Right atrium auricular region (tissue), 2 donors: ENCODE measurements around the gene ZNF879. TPM values are rescaled to one million over a fixed set of nuclear protein-coding genes. Genes with fewer than 3 reads are reported as not detected.
A peak's percentile ranks its signal among the peaks of the same experiment; 100 is the strongest.

Experiments used
- DNase-seq: peaks from one replicate; pipeline ENCODE4 v3.0.0-alpha.2; 2019; ENCODE audit warnings: low spot score
- H3K27ac ChIP-seq, 2 donors: fragments of 200-600 bp; sonication (generic); 1 replicate in 1 of 2; 2 replicates in 1 of 2; pipeline ENCODE4 v1.5.1; 2016 to 2019
- H3K27me3 ChIP-seq, 2 donors: fragments of 200-600 bp; sonication (generic); one replicate each; pipeline versions ENCODE4 v1.5.1 to v1.6.0; 2017 to 2019
- H3K36me3 ChIP-seq: fragments of 200-600 bp; sonication (generic); one replicate; pipeline ENCODE4 v1.5.1; 2016
- H3K4me1 ChIP-seq, 2 donors: fragments of 200-600 bp; sonication (generic); one replicate each; pipeline versions ENCODE4 v1.5.1 to v1.6.0; 2017 to 2019
- H3K4me3 ChIP-seq, 2 donors: fragments of 200-600 bp; sonication (generic); 1 replicate in 1 of 2; 2 replicates in 1 of 2; pipeline ENCODE4 v1.5.1; 2017 to 2019; ENCODE audit warnings: mild to moderate bottlenecking in 1 of 2, moderate library complexity in 1 of 2
- H3K9me3 ChIP-seq, 2 donors: fragments of 200-600 bp; sonication (generic); one replicate each; pipeline ENCODE4 v1.5.1; 2019
- total RNA-seq, 2 donors: library from RNA; depleted of rRNA; stranded (reverse); fragments of >200 nt; gene quantifications; one replicate each; pipeline ENCODE4 v1.1.0, GENCODE V29; 2016
- TF ChIP-seq, protein P1 (sequence below), 2 donors: fragments of 200-600 bp; sonication (generic); IDR thresholded peaks; one replicate each; pipeline ENCODE4 v1.5.1; 2019; ENCODE audit warnings: antibody characterized with exemption in 2 of 2

ZNF879 gene
- total RNA-seq = 1 to 10 TPM; 2.6 to 6.9 TPM

DNA sequence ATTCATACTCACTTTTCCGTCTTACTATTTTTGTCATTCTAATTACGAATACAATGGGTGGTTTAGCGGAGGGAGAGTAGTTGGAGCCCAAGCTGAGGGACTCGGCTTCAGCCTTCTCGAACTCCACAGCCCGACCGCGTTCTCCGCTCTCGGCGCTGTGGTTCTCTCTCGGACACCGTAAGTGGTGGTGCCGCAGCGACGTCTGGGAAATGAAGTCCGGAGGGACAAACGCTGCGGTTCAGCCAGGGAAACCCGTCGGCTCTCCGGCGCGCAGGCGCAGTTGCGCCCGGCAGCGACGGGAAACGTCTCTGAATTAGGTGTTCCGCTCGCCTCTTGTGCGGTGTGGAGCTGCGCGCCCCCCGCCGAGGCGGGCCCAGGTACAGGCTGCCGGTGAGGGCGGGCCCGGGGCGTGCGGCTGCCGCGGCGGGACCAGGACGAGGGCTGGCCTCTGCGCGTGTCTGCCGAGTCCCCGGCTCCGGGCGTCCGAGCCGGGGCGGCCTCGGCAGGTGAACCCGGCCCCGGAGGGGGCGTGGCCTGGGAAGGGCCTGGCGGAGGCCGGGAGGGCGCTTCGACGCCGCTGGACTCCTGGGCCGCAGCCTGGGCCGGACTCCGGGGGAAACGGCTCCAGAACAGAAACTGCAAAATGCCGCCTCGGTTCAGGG lies at the start of gene ZNF879:
Gene ZNF879 (plus strand): TSS at position 277 of the 662 bp plus-strand sequence. CDS start 1,201 bp downstream, outside the sequence.
- Histone ChIP-seq H3K36me3 (peaks cover 28% of the 10 kb centered on the region), H3K27me3 (no peaks in the 10 kb centered on the region), H3K27ac (peak within 1 kb of the TSS; percentile 88 to 93), H3K9me3 (peaks cover 0 to 26% of the 10 kb centered on the region in 2 donors), H3K4me1 (peaks cover 0 to 9% of the 10 kb centered on the region in 2 donors), H3K4me3 (peak within 1 kb of the TSS; percentile 80 to 84)
- peak; percentile 93 for DNase-seq
- TF ChIP-seq, protein P1, sequence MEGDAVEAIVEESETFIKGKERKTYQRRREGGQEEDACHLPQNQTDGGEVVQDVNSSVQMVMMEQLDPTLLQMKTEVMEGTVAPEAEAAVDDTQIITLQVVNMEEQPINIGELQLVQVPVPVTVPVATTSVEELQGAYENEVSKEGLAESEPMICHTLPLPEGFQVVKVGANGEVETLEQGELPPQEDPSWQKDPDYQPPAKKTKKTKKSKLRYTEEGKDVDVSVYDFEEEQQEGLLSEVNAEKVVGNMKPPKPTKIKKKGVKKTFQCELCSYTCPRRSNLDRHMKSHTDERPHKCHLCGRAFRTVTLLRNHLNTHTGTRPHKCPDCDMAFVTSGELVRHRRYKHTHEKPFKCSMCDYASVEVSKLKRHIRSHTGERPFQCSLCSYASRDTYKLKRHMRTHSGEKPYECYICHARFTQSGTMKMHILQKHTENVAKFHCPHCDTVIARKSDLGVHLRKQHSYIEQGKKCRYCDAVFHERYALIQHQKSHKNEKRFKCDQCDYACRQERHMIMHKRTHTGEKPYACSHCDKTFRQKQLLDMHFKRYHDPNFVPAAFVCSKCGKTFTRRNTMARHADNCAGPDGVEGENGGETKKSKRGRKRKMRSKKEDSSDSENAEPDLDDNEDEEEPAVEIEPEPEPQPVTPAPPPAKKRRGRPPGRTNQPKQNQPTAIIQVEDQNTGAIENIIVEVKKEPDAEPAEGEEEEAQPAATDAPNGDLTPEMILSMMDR (IDR thresholded peaks at IDR 0.05) = peak in 1 of 2 donors; percentile 16

GRCh38 chr5:178981381-178981780 lies 42.2 kb upstream of the ZNF879 start:
- H3K9me3 ChIP-seq = peaks cover 6 to 94% of the 10 kb centered on the region in 2 donors

DNA sequence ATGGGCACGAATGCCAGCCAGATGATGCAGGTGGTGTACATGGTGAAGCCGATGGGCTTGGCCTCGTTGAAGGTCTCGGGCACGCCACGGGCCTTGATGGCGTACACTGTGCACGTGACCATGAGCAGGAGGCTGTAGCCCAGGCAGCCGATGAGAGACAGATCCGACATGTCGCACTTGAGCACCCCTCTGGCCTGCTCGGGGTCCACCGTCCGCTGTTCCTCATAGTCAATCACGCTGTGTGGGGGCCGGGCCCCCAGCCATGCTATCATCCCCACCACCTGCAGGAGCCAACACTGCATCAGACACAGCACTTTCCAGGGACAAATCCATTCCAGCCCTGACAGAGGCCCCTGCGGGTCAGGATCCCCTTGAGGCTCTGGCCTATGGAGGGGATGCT lies 40.7 kb upstream of the ZNF879 start:
- peaks cover 11 to 90% of the 10 kb centered on the region in 2 donors for H3K9me3 ChIP-seq
- no peak overlapping the region for H3K4me3 ChIP-seq
- no peaks in the 10 kb centered on the region for H3K4me1 ChIP-seq
- H3K27me3 ChIP-seq = no peaks in the 10 kb centered on the region
- H3K36me3 ChIP-seq = peaks cover 5% of the 10 kb centered on the region
- no peak for DNase-seq
- TF ChIP-seq, protein P1 (IDR thresholded peaks at IDR 0.05) = no peak
- H3K27ac ChIP-seq = no peak overlapping the region

More at GRCh38 chr5:178981381-178981780, 42.2 kb upstream of the ZNF879 start:
- Histone ChIP-seq H3K4me1 (no peaks in the 10 kb centered on the region), H3K4me3 (no peak overlapping the region), H3K27me3 (no peaks in the 10 kb centered on the region), H3K36me3 (peaks cover 6% of the 10 kb centered on the region), H3K27ac (no peak overlapping the region)
- TF ChIP-seq, protein P1 (IDR thresholded peaks at IDR 0.05) = no peak
- DNase-seq = no peak

DNA sequence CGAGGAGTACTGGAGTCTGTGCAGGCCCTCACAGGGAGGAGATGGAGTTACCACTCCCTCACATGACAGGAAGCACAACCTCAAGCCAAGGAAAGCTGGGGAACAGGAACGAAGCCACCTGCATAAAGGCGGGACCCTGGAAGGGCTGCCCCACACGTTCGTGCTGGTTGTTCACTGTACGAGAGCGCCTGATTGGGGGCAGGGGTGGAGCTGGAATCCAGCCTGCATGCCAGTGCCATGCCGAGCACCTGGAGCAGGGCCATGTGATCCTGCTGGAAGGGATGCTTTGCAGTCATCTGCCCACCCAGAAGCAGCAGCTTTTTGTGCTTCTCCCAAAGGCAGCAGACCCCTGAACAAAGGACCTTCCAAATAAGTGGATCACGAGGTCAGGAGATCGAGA lies 39.9 kb upstream of the ZNF879 start:
- H3K4me3 ChIP-seq = no peak overlapping the region
- H3K36me3 ChIP-seq = no peaks in the 10 kb centered on the region
- TF ChIP-seq, protein P1 (IDR thresholded peaks at IDR 0.05) = no peak
- no peaks in the 10 kb centered on the region for H3K4me1 ChIP-seq
- H3K27me3 ChIP-seq = no peaks in the 10 kb centered on the region
- H3K9me3 ChIP-seq = peaks cover 6 to 82% of the 10 kb centered on the region in 2 donors
- H3K27ac ChIP-seq = no peak overlapping the region
- no peak for DNase-seq

GRCh38 chr5:178984145-178985072 lies 39.2 kb upstream of the ZNF879 start:
- Histone ChIP-seq H3K36me3 (no peaks in the 10 kb centered on the region), H3K27ac (no peak overlapping the region), H3K27me3 (no peaks in the 10 kb centered on the region), H3K4me3 (no peak overlapping the region), H3K9me3 (peaks cover 6 to 76% of the 10 kb centered on the region in 2 donors), H3K4me1 (no peaks in the 10 kb centered on the region)
- TF ChIP-seq, protein P1 (IDR thresholded peaks at IDR 0.05) = no peak
- no peak for DNase-seq
